NAMALWA (cell line): Measurements from ENCODE around the gene SLC16A5.
"Not testable (repeated sequence)": the region's sequence is repeated elsewhere in the genome, so short reads cannot be mapped to it uniquely, and the experiment has no call there.

ENCODE experiments used
- DNase-seq: peaks from one replicate; pipeline ENCODE4 v3.0.0-alpha.2; 2015; ENCODE audit warnings: low spot score

Gene SLC16A5

DNA sequence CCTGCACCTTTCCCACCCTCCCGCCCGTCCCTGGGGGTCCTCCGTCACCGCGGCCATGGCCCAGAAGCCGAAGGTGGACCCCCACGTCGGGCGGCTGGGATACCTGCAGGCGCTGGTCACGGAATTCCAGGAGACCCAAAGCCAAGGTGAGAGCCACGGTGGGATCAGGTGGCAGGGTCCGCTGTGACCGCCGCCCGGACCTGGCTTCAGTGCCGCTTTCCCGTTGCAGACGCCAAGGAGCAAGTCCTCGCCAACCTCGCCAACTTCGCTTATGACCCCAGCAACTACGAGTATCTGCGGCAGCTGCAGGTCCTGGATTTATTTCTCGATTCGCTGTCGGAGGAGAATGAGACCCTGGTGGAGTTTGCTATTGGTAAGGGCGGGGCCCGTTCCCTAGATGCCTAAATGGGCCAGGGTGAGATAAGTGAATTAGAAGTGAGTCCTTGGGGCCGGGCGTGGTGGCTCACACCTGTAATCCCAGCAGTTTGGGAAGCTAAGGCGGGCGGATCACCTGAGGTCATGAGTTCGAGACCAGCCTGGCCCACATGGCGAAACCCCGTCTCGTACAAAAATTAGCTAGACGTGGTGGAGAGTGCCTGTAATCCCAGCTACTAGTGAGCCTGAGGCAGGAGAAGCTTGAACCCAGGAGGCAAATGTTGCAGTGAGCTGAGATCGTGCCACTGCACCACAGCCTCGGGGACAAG, 22.6 kb downstream of the SLC16A5 start:
- no peak for DNase-seq

DNA sequence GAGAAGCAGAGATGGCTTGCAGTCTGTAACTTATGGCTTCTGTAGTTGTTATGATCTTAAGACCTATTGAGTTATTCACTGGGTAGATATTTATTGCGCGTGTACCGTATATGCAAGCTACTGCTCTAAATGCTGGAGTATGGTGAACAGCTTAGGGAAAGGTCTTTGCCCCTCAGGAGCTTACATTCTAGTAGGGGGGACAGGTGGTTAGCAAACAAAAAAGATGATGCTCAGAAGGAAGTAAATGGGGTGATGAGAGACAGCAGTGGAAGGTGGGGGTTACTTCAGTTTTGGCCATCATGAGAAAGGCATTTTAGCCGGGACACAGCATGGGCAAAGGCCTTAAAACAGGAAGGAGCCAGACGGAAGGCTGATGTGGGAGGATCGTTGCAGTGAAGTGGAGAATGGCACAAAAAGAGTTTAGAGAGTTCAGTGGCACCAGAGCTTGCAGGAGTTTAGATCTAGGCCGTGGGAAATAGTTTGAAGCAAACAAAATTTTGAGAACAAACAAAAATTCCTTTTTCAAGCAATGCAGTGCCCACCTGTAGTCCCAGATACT, 24.1 kb downstream of the SLC16A5 start:
- no peak for DNase-seq

DNA sequence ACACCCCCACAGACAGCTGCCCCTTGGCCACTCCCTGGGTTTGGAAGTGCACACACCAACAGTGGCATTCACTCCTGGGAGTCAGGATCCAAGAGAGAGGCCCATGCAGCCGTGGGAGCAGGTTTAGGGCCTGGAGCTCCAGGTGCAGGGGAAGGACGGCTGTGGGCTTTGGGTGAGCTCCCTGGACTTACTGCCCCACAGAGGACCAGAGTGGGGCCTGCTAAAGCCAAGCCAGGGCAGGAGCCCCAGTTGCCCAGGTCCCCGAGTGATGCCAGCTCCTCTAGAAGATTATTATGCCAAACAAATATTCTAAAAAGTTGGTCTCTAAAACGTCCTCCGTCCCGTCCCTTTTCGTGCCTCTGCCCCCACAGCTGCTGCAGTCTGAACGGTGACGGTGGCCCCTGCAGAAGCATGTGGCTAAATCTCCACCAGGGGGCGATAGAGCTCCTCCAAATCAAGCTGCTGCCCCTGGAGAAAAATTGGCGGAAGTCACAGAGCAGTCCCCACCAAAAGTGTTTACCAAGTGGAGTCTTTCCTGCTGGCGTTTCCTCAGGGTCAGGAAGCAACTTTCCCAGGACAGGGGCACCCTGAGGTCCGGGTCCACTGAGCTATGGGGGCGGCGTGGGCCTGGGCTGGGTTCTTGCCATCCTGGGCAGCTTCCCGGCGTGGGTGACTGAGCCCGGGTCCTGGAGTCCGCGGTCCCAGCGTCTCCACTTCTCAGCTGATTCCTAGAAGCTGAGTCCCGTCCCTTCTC, 26.2 kb downstream of the SLC16A5 start:
- DNase-seq = peak; percentile 94

GRCh38 chr17:75114552-75115314, 27.0 kb downstream of the SLC16A5 start:
- DNase-seq = no peak

DNA sequence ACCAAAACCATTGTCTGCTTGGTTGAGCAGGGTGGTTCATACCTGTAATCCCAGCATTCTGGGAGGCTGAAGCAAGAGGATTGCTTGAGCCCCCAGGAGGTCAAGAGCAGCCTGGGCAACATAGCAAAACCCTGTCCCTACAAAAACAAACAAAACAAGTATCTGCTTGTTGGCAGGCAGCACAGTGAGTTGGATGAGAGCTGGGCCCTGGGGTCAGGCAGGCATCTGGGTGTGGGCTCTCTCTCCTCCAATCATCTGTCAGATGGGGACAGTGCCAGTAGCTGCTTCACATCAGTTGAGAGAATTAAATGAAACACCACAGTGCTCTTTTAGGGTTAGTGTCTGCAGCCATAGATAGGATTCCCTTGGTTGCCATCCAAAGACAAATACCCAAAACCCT, 27.8 kb downstream of the SLC16A5 start:
- no peak for DNase-seq

DNA sequence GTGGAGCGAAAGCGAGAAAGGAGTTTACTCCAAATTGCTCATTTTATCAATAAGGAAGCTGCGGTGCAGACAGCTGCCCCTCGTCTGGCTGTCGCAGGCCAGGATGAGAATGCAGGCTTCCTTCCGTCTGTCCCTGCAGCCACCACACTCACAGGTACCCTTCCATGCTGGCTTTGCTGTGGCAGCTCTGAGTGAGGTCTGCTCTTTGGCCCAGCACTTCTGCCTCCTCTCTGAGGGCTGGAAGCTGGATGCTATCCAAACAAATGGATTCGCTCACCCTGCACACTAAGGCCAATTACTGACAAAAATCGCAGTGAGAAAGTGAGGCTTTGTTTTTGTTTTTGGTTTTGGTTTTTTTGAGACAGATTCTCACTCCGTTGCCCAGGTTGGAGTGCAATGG, 29.0 kb downstream of the SLC16A5 start:
- DNase-seq = no peak

DNA sequence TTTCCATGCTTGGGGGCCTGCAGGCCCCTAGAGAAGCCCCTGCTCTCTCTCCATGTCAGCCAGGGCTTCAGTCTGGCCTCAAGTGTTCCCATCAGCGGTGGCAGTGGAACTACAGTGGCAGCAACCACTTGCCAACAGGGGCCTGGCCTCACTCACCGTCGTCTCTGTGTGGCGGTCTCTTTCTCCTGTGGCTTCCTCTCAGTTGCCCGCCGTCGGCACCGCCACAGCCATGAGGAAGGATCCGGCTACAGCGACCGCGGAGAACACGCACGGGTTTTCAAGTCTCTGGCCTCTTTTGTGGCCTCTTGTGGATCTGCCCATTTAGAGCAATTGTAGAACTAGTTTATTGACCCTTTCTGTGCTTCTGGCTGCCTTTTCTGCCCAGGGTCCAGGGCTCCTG, 30.6 kb downstream of the SLC16A5 start:
- DNase-seq = no peak

DNA sequence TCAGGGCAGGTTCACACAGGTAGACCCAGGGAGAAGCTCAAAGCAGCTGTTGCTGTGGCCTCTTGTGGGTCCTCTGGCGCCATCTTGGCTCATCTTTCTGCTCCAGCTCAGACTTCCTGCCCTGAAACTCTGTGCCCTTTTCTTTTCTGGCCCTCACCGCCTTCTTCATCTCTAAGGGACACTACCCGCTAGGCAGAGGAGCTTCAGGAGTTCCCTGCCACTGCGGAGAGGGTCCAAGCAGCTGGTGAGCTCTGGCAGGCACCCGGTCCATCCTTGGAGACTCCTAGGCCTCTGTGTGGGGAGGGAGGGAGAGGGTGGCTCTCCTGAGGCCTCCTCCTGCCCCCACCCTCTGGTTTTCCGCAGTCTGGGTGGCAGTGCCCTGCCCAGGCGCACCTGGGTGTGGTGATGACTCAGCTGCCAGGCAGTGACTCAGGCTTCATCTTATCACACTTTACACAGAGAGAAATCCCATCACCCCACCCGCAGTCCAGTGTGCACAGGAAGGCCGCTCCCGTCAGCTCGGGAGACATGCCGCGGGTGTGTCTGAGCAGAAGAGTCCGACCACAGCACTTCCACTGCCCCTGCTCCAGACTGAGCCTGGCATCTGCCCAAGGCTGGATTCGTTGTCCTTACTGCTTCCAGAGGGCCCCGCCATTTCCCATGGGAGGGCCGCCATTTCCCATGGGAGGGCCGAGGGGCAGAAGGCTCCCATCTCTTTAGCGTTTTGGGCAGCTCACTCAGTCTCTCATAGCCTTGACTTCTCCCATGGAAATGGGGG, 36.5 kb downstream of the SLC16A5 start:
- no peak for DNase-seq

GRCh38 chr17:75124819-75125162, 37.0 kb downstream of the SLC16A5 start:
- DNase-seq = no peak

DNA sequence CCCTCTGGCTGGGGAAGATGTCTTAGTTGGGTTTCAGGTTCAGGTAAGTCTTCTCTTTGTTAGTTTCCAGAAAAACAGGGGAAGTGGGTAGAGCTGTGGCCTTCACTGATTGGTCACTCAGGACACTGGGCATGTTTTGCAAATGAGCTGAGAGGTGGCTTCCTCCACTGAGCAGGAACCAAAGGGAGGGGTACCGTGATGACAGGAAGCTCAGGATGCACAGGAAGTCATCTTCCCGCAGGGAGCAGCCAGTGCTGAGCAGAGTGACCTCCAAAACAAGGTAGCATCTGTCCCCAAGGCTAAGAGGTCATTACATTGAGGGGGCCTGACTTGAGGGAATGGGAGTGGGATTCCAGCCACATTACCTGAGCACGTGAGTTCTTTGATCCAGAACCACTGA, 38.2 kb downstream of the SLC16A5 start:
- DNase-seq = no peak

DNA sequence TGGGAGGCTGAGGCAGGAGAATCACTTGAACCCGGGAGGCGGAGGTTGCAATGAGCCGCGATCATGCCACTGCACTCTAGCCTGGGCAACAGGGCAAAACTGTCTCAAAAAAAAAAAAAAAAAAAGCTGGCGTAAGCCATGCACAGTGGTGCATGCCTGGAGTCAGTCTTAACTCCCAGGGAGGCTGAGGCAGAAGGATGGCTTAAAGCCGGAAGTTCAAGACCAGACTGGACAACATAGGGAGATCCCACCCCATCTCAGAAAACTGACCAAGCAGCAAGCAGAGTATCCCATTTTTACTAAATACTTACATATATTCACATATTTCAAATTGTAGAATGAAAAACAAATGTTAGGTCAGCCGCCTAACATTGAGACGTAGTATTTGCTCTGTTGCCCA, 39.2 kb downstream of the SLC16A5 start:
- DNase-seq = no peak

DNA sequence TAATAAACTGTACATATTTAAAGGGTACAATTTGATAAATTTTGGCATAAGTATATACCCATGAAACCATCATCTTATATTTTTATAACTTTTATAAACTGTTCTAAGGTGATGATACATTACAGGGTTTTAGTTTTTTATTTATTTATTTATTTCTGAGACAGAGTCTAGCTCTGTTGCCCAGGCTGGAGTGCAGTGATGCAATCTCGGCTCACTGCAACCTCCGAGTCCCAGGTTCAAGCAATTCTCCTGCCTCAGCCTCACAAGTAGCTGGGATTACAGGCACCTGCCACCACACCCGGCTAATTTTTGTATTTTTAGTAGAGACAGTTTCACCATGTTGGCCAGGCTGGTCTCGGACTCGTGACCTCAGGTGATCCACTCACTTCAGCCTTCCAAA, 40.2 kb downstream of the SLC16A5 start:
- not testable (repeated sequence) for DNase-seq

GRCh38 chr17:75128694-75129505, 41.1 kb downstream of the SLC16A5 start:
- no peak for DNase-seq

GRCh38 chr17:75129576-75129975, 41.8 kb downstream of the SLC16A5 start:
- no peak for DNase-seq

- no peak for DNase-seq
These were observed 42.4 kb downstream of the SLC16A5 start for GRCh38 chr17:75130059-75130631.

- peak; percentile 71 for DNase-seq
These were observed 43.0 kb downstream of the SLC16A5 start for GRCh38 chr17:75130632-75131277.

DNA sequence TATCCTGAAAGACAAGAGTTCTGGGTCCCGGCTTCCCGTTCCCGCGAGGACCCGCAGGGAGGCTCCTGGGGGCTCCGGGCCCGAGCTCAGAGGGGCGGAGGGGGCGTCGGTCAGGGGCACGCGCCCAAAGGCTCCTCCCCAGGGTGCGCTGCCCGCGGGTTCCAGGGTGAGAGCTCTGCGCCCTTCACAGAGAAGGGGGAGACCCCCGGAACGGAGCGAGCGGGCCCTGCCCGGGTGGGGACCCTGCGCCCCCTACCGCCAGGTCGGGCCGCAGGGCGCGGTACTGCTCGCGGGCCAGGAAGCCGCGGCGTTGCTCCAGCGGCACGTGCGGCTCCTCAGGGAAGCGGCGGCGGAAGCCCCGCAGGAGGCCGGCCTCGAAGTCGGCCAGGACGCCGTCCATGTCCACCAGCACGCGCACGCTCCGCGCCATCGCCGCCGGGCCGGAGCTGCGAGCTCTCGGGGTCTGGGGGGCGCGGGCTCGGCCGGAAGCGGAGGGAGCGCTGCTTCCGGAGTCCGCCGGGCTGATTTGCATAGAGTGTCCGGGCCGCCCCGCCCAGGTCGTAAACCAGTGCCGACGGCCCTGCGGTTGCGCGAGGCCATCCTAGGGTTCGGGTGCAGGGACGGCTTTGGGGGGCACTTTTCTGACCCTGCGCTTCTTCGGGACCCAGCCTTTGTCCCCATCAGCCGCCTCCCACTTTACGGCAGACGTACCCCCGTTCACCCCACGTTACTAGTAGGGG, 43.7 kb downstream of the SLC16A5 start, which contains the start of gene NT5C:
TSS of gene NT5C (minus strand) at position 465 of the 740 bp plus-strand sequence. CDS start at position 430, 35 bp downstream.
- DNase-seq = peak; percentile 85

- DNase-seq = not testable (repeated sequence)
These were observed 44.6 kb downstream of the SLC16A5 start for GRCh38 chr17:75132018-75133000.
